Endothelial cell of umbilical vein (primary cell): ENCODE measurements around the gene WARS2. TPM values are rescaled to one million over a fixed set of nuclear protein-coding genes. Genes with fewer than 3 reads are reported as not detected.

Experiments
- BruUV-seq: library from RNA; stranded (reverse); fragments of 400-500 nt; replicated peaks from 2 replicates; lab custom pipeline; 2021; lab: Mats Ljungman, UMichigan
- CTCF ChIA-PET: fragments of 300-600, 350-600 bp; sonication (Branson Sonifier 250); formaldehyde crosslinking; loops from one replicate; lab custom pipeline; 2021; ENCODE audit warnings: antibody characterized with exemption, inconsistent platforms; lab: Charles Lee
- POLR2A ChIA-PET: fragments of 300-600, 350-600 bp; sonication (Branson Sonifier 250); formaldehyde crosslinking; loops from one replicate; lab custom pipeline; 2021; ENCODE audit warnings: antibody characterized with exemption, inconsistent platforms; lab: Charles Lee
- DNase-seq: peaks from one replicate; pipeline ENCODE4 v3.0.0-alpha.2; 2011; ENCODE audit warnings: low read depth, low spot score
- FAIRE-seq: peaks from 2 replicates; lab custom pipeline; 2011; peaks lifted over from hg19 to GRCh38; lab: Jason Lieb, UNC
- H2AFZ ChIP-seq: 2 replicates; pipeline ENCODE4 v1.6.0; 2012; ENCODE audit warnings: low read depth, low read length, control low read depth, inconsistent platforms
- H3K27ac ChIP-seq: 2 replicates; pipeline ENCODE4 v1.5.1; 2011; ENCODE audit warnings: low read depth, mild to moderate bottlenecking, control low read depth, low read length, moderate library complexity; ENCODE audit not compliant: insufficient read depth
- H3K27me3 ChIP-seq, 2 experiments: 2 replicates each; pipeline versions ENCODE4 v1.6.0 to v1.6.1; 2011; ENCODE audit warnings: low read length in 2 of 2, mixed read lengths in 1 of 2; ENCODE audit not compliant: control insufficient read depth in 2 of 2, insufficient read depth in 2 of 2
- H3K36me3 ChIP-seq, 2 experiments: 2 replicates in 1 of 2; 3 replicates in 1 of 2; pipeline ENCODE4 v1.5.1; 2011; ENCODE audit warnings: low read length in 2 of 2, mild to moderate bottlenecking in 1 of 2, moderate library complexity in 1 of 2; ENCODE audit not compliant: control insufficient read depth in 2 of 2, insufficient read depth in 2 of 2; ENCODE audit errors: extremely low read depth in 1 of 2
- H3K4me1 ChIP-seq: 3 replicates; pipeline ENCODE4 v1.5.1; 2011; ENCODE audit warnings: mild to moderate bottlenecking, low read length; ENCODE audit not compliant: control insufficient read depth, insufficient read depth; ENCODE audit errors: extremely low read depth
- H3K4me2 ChIP-seq: 2 replicates; pipeline ENCODE4 v1.6.1; 2011; ENCODE audit warnings: low read length, control low read depth, mixed read lengths; ENCODE audit not compliant: insufficient read depth
- H3K4me3 ChIP-seq, 3 experiments: fragments of 200-600 bp in 1 of 3; sonication (generic), shearing (Covaris generic) in 1 of 3; replicated peaks in 1 of 3; 2 replicates each; pipeline ENCODE4 v1.5.1; 2011 to 2016; ENCODE audit warnings: control low read depth in 3 of 3, low read length in 3 of 3, mild to moderate bottlenecking in 2 of 3, inconsistent platforms in 1 of 3, low read depth in 1 of 3, moderate library complexity in 1 of 3; ENCODE audit not compliant: insufficient read depth in 1 of 3
- H3K79me2 ChIP-seq: 2 replicates; pipeline ENCODE4 v1.6.0; 2012; ENCODE audit warnings: low read length, inconsistent platforms; ENCODE audit not compliant: control insufficient read depth, insufficient read depth
- H3K9ac ChIP-seq: replicated peaks from 2 replicates; pipeline ENCODE3; 2011; ENCODE audit warnings: low read length, control low read depth; ENCODE audit not compliant: insufficient read depth; ENCODE audit errors: extremely low read depth
- H3K9me1 ChIP-seq: replicated peaks from 3 replicates; pipeline ENCODE4 v1.6.0; 2011; ENCODE audit warnings: mild to moderate bottlenecking, low read length; ENCODE audit not compliant: control insufficient read depth, insufficient read depth; ENCODE audit errors: extremely low read depth
- H3K9me3 ChIP-seq: replicated peaks from 2 replicates; pipeline ENCODE4 v1.5.1; 2012; ENCODE audit warnings: low read length, inconsistent platforms; ENCODE audit not compliant: control insufficient read depth, insufficient read depth
- H4K20me1 ChIP-seq: replicated peaks from 2 replicates; pipeline ENCODE3; 2011; ENCODE audit warnings: mild to moderate bottlenecking, low read length; ENCODE audit not compliant: control insufficient read depth, insufficient read depth; ENCODE audit errors: extremely low read depth
- EZH2 ChIP-seq: IDR thresholded peaks from 2 replicates; pipeline ENCODE4 v1.6.1; 2012; ENCODE audit warnings: borderline replicate concordance, low read depth, mild to moderate bottlenecking, moderate library complexity, low read length, inconsistent platforms; ENCODE audit not compliant: severe bottlenecking
- FOS ChIP-seq: IDR thresholded peaks from 2 replicates; pipeline ENCODE4 v1.6.1; 2011; ENCODE audit warnings: mild to moderate bottlenecking, low read length, moderate library complexity, borderline replicate concordance; ENCODE audit not compliant: insufficient read depth
- GATA2 ChIP-seq: IDR thresholded peaks from 2 replicates; pipeline ENCODE4 v1.7.0; 2011; ENCODE audit warnings: low read depth, mild to moderate bottlenecking, moderate library complexity, mixed read lengths, low read length; ENCODE audit not compliant: insufficient read length, insufficient read depth
- JUN ChIP-seq: IDR thresholded peaks from 2 replicates; pipeline ENCODE4 v1.6.1; 2011; ENCODE audit warnings: borderline replicate concordance, low read depth; ENCODE audit not compliant: insufficient read length, insufficient read depth
- MAX ChIP-seq: IDR thresholded peaks from 2 replicates; pipeline ENCODE4 v1.6.1; 2011; ENCODE audit not compliant: insufficient read depth, insufficient read length
- MYC ChIP-seq: IDR thresholded peaks from one replicate; pipeline ENCODE4 v1.6.1; 2011; ENCODE audit warnings: mild to moderate bottlenecking, low read depth, low read length
- POLR2A ChIP-seq: IDR thresholded peaks from 2 replicates; pipeline ENCODE4 v1.6.1; 2012; ENCODE audit warnings: low read depth, mild to moderate bottlenecking, control low read depth, low read length
- POLR2AphosphoS5 ChIP-seq: IDR thresholded peaks from 2 replicates; pipeline ENCODE4 v1.6.1; 2012; ENCODE audit warnings: low read depth, mild to moderate bottlenecking, control low read depth, low read length, moderate library complexity; ENCODE audit not compliant: insufficient read depth
- dilution Hi-C: fragments of 300-500 bp; cut with MboI; formaldehyde crosslinking; loops from one replicate; pipeline ENCODE4 v1.15.0; 2019; ENCODE audit warnings: low sequenced_read_pairs; ENCODE audit not compliant: extremely low pct_ligation_motif_present
- intact Hi-C: fragments of 100-400 bp; cut with micrococcal nuclease; formaldehyde crosslinking; loops from one replicate; pipeline ENCODE4 v1.10.0; 2022
- polyA plus RNA-seq, 4 experiments: library from polyadenylated mRNA; depleted of rRNA in 3 of 4; stranded (reverse) in 3 of 4; unstranded in 1 of 4; fragments of >200 nt; gene quantifications; 2 replicates each; pipeline versions ENCODE4 v1.2.1 to v1.2.3, GENCODE V29; 2011 to 2012; ENCODE audit warnings: missing spikeins in 1 of 4
- total RNA-seq: library from RNA; stranded (reverse); gene quantifications from 2 replicates; pipeline ENCODE4 v1.2.3, GENCODE V29; 2021
- TF ChIP-seq, protein P1 (sequence below), 2 donors: IDR thresholded peaks; 1 replicate in 1 of 2; 2 replicates in 1 of 2; pipeline ENCODE4 v1.5.1; 2011; ENCODE audit warnings: low read length in 2 of 2, mild to moderate bottlenecking in 2 of 2, moderate library complexity in 2 of 2, control low read depth in 1 of 2, inconsistent platforms in 1 of 2, low read depth in 1 of 2; ENCODE audit not compliant: insufficient read depth in 1 of 2; ENCODE audit errors: extremely low read depth in 1 of 2

Gene WARS2
- total and polyA plus RNA-seq, 2 donors (not counting 3 experiments of a cell fraction or from before 2014, with no cell fraction given): 5.9 to 11.8 TPM

DNA sequence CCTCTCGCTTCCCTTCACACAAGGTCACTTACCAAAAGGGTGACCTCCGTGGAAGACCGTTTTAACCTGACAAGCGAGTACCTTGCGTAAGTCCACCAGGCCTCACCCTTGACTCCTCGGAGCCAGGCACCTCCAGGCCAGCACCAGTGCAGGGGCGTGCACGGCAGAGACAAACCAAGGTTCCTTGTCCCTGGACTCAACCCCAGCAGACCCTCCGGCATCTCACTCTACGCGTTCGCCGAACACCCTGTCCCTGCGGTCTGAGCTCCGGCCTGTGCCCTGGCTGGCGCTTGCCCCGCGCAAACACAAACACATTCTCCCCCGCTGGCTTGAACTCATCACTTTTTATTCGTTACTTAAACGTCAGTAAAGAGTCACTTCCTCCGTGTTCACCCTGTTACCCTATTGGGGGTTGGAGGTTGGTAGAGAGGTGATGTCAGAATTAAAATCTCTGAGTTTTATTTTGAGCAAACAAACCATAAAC, 156.9 kb downstream of the WARS2 start:
- H3K9me1 ChIP-seq: no peaks in the 10 kb centered on the region
- CTCF ChIA-PET: no interaction called here
- peaks cover 86 to 100% of the 10 kb centered on the region in 2 experiments for H3K27me3 ChIP-seq
- intact Hi-C loops: no loop called here
- TF ChIP-seq FOS: no peak
- TF ChIP-seq MYC: no peak
- TF ChIP-seq POLR2AphosphoS5: no peak
- TF ChIP-seq POLR2A: no peak
- TF ChIP-seq MAX: no peak
- no peak for TF ChIP-seq JUN
- no peak for TF ChIP-seq EZH2
- TF ChIP-seq, protein P1, sequence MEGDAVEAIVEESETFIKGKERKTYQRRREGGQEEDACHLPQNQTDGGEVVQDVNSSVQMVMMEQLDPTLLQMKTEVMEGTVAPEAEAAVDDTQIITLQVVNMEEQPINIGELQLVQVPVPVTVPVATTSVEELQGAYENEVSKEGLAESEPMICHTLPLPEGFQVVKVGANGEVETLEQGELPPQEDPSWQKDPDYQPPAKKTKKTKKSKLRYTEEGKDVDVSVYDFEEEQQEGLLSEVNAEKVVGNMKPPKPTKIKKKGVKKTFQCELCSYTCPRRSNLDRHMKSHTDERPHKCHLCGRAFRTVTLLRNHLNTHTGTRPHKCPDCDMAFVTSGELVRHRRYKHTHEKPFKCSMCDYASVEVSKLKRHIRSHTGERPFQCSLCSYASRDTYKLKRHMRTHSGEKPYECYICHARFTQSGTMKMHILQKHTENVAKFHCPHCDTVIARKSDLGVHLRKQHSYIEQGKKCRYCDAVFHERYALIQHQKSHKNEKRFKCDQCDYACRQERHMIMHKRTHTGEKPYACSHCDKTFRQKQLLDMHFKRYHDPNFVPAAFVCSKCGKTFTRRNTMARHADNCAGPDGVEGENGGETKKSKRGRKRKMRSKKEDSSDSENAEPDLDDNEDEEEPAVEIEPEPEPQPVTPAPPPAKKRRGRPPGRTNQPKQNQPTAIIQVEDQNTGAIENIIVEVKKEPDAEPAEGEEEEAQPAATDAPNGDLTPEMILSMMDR (IDR thresholded peaks at IDR 0.05; ENCODE audit: extremely low read depth in 1 of 2, insufficient read depth in 1 of 2, low read depth in 1 of 2, low read length in 2 of 2): no peak
- TF ChIP-seq GATA2: no peak
- H3K36me3 ChIP-seq: no peaks in the 10 kb centered on the region
- POLR2A ChIA-PET: no interaction called here
- BruUV-seq: no TSS peak
- FAIRE-seq: no peak
- dilution Hi-C loops: no loop called here
- no peaks in the 10 kb centered on the region for H3K79me2 ChIP-seq
- no peak overlapping the region for H2AFZ ChIP-seq
- H3K9ac ChIP-seq: no peak overlapping the region
- no peak overlapping the region for H3K4me3 ChIP-seq
- H3K9me3 ChIP-seq: no peaks in the 10 kb centered on the region
- no peaks in the 10 kb centered on the region for H3K4me1 ChIP-seq
- H4K20me1 ChIP-seq: no peaks in the 10 kb centered on the region
- H3K4me2 ChIP-seq: no peak overlapping the region
- H3K27ac ChIP-seq: no peak overlapping the region
- no peak for DNase-seq
